BE2C (cell line): ENCODE results near the gene MRPL50.

ENCODE experiments used
- DNase-seq: peaks from one replicate; pipeline ENCODE4 v3.0.0-alpha.2; 2020
- H3K27me3 ChIP-seq: fragments of 250-450 bp; sonication (Bioruptor Pico); 2 replicates; pipeline ENCODE4 v1.5.1; 2020; ENCODE audit warnings: mild to moderate bottlenecking
- H3K36me3 ChIP-seq: fragments of 250-450 bp; sonication (Bioruptor Pico); 2 replicates; pipeline ENCODE4 v1.5.1; 2020; ENCODE audit warnings: mild to moderate bottlenecking
- H3K4me1 ChIP-seq: fragments of 250-450 bp; sonication (Bioruptor Pico); 2 replicates; pipeline ENCODE4 v1.5.1; 2020
- H3K4me3 ChIP-seq: 2 replicates; pipeline ENCODE4 v1.5.1; 2011; ENCODE audit warnings: low read depth, low read length
- H3K9me3 ChIP-seq: fragments of 250-450 bp; sonication (Bioruptor Pico); 2 replicates; pipeline ENCODE4 v1.5.1; 2020
- CTCF ChIP-seq: IDR thresholded peaks from 2 replicates; pipeline ENCODE4 v1.5.1; 2012; ENCODE audit warnings: mild to moderate bottlenecking, low read depth, low read length

The MRPL50 gene

GRCh38 chr9:101342595-101342994 is 55.8 kb downstream of the MRPL50 start:
- Histone ChIP-seq H3K4me3 (no peak overlapping the region), H3K27me3 (no peaks in the 10 kb centered on the region), H3K4me1 (no peaks in the 10 kb centered on the region), H3K9me3 (no peaks in the 10 kb centered on the region), H3K36me3 (no peaks in the 10 kb centered on the region)
- DNase-seq: no peak
- TF ChIP-seq CTCF: no peak

GRCh38 chr9:101341958-101342357 is 56.5 kb downstream of the MRPL50 start:
- TF ChIP-seq CTCF: no peak
- DNase-seq: no peak
- no peaks in the 10 kb centered on the region for H3K27me3 ChIP-seq

More at GRCh38 chr9:101341958-101342357, 56.5 kb downstream of the MRPL50 start:
- Histone ChIP-seq H3K4me1 (no peaks in the 10 kb centered on the region), H3K9me3 (no peaks in the 10 kb centered on the region), H3K4me3 (no peak overlapping the region), H3K36me3 (no peaks in the 10 kb centered on the region)
